GM21576 (cell line): ENCODE data around the gene RHEB.

Experiments used
- ATAC-seq: cut with Tn5 transposase; IDR thresholded peaks from one replicate; pipeline ENCODE4 v1.9.1; 2021; ENCODE audit warnings: mild to moderate bottlenecking, moderate library complexity; ENCODE audit not compliant: unreplicated experiment

Gene RHEB

DNA sequence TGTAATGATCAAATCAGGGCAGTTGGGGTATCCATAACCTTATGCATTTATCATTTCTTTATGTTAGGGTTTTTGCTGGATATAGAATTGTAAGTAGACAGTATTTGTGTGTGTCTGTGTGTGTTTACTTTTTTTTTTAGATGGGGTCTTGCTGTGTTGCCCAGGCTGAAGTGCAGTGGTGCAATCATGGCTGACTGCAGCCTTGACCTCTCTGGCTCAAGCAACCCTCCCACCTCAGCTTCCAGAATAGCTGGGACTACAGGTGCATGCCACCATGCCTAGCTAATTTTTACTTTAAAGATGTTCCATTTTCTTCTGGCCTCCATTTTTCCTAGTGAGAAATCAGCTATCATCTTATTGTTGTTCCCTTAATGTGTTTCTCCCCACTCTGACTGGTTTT lies 10.1 kb upstream of the RHEB start:
- ATAC-seq: no peak

DNA sequence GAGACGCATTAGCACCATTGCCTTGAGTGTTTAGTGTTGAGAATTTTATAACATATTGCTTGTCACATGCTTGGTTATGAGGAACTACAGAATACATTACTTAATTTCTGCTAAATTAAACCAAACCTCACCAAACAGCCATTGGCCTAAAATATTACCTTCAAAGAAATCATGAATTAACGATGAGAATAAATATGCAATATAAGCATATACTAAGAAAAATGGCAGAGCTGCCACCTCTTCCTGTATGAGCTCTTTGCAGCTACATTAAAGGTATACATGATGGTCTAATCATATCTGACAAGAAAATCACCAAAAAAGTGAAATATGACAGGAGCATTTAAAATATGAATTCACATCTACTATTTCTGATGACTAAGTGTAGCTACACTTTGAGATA lies 5.2 kb upstream of the RHEB start:
- no peak for ATAC-seq

DNA sequence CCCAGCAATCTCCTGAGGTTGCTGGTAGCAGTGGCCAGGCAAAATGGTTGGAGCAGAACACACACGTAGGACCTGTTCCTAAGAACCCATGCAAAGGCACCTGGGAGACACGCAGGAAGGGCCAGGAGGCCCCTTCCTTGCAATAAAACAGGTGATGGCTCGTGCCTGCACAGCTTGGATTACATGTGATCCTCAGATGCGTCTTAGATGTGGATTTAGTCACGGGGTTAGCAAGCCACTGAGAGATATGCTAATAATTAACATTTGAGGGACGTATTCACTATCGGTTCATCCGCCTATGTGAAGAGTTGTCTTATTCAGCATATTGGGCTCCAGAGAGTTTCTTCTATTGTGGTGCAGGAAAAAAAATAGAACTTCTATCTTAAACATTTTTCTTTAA lies 4.6 kb upstream of the RHEB start:
- ATAC-seq: no peak

DNA sequence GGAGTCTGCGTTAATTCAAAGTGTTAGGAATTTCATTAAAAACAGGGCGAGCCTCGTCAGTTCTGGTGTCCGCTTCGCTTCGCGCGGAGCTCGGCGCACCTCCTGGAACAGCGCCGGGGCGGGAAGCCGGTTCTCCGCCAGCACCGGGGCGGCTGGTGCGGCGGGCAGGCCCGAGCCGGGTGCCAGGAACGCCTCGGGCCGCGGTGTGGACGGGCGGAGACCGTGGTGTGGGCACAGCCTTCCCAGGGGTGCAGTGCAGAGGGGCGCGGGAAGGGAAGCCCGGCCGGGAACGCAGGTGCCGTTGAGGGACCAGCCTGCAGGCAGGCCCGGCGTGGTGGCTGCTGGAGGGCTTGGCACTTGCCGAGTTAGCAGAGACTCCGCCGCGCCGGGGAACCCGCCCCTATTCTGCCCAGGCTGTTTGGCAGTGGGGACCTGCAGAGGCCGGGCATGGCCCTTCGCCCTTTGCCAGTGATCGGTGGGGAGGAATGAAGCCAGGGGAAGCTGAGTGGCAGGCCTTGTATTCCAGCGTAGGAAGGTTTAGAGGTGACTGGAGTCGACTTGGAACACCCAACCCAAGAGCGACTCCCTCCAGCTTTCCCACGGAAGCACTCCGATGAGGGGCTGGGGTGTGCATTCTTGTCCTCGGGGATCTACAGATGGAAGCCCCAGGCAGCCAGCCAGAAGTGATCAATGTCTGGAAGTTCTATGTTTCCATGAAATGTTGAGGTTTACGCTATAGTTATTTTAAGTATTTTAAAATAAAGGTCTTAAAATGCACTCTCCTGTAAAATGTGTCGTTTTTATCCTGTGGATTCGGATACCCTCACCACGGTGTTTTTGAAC lies 945 bp upstream of the RHEB start:
- peak; percentile 1 for ATAC-seq

DNA sequence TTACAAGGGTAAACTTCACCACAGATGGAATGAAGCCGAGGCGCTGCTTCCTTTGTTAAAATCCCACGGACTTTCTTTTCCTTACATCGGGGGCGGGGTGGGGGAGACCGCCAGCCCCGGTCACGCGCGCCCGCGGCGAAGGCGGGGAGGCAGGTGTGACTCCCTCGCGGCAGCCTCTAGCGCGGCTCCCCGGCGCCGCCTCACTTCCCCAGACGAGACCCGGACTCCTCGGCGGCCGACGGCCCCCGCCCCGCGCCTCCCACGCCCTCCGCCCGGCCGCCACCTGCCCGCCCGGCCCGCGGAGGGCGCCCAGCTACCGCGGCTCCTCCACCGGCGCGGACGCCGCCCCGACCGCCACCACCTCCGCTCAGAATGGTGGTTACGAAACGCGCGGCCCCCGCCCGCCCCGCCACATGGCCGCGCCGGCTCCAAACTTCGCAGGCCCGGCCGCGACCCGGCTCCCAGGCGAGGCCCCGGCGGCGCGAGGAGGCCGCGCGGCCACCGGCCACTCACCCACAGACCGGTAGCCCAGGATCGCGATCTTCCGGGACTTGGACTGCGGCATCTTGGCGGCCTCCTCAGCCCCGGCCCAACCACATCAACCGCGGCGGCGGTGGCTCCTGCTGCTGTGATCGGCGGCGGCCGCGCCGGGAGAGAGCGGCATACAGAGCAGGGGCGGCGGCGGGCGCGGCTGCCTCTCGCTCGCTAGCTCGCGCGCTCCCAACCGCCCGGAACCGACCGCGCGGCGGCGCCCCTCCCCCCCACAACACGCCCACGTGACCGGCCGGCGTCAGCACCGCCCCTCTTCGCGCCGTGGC lies 539 bp downstream of the RHEB start:
- ATAC-seq: peak; percentile 41

DNA sequence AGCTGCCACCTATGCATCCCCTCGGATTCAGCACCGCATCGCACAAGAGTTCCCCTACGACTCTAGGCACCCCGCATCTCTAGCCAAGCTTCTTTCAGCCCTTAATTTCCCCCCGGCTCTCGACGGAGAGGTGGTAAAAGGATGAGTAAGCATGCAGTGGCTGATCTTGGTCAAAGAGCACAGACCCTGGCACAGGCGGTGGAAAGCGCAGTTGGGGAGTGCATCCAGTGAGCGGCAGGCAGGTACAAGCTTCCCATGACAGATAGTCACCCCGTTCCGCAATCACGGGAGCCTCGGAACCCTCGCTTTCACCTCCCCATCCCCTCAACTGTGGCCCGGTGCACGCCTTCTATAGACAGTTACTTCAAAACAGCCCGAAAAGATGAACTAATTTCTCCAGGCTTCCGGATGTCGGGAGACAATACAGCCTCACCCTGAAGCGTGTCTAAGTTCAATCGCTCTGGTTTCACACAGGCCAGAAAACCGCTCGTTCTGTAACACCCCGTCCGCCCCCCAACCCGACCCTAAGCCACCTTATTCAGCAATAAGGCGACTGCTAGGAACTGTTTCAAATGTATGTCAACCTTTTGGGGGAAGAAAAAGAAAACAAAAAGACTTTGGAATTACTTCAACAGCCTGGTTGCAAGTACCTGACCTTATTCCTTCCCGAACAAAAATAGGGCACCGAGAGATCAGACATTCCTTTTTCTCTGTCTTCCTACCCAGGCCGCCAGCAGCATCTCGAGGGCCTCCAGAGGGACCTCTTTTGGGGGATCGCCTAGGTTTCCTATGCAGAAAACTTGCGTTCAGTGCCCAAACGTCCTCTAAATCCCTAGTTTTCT lies 1.4 kb downstream of the RHEB start:
- no peak for ATAC-seq

DNA sequence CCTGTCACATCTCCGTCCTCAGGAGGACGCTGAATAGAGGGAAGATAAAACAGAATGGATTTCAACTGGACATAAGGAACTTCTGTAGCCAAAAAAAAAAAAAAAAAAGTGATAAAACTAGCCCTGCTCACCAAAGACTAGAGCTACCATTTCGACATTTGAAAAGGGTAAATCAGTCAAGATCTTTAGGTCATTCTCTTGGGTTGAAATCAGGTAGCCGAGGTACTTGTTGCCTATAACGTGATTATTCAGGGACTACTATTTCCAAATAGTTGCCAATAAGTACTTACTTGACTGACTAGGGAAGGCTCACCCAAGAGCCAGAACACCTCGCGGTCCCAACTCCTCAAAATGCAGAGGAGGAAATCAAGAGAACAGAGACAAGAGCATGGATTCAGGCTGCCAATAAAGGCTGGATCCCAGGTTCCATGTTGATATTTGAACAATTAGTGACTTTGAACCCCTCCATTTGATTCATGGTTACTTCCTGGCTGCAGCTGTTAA lies 2.0 kb downstream of the RHEB start:
- no peak for ATAC-seq

- ATAC-seq: no peak
Observed at GRCh38 chr7:151515276-151515565, 4.5 kb downstream of the RHEB start.

DNA sequence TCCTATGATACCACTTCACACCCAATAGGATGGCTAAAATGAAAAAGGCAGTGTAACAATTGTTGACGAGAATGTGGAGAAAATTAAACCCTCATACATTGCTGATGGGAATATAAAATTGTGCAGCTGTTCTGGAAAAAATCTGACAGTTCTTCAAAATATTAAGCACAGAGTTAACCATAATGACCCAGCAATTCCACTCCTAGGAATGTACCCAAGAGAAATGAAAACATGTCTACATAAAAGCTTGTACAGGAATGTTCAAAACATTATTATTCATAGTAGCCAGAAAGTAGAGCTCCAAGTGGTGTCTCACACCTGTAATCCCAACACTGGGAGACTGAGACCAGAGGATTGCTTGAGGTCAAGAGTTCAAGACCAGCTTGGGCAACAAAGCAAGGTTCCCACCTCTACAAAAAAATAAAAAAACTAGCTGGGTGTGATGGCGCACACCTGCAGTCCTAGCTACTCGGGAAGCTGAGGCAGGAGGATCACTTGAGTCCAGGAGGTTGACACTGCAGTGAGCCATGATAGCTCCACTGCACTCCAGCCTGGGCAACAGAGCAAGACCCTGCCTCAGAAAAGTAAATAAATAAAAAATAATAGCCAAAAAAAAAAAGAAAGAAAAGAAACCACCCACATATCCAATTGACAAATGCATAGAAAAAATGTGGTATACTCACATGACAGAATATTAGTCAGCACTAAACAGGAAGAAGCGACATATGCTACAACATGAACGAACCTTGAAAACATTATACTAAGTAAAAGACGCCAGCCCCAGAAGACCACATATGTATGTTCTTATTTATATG lies 5.0 kb downstream of the RHEB start:
- no peak for ATAC-seq

GRCh38 chr7:151513133-151513532 lies 6.6 kb downstream of the RHEB start:
- no peak for ATAC-seq

DNA sequence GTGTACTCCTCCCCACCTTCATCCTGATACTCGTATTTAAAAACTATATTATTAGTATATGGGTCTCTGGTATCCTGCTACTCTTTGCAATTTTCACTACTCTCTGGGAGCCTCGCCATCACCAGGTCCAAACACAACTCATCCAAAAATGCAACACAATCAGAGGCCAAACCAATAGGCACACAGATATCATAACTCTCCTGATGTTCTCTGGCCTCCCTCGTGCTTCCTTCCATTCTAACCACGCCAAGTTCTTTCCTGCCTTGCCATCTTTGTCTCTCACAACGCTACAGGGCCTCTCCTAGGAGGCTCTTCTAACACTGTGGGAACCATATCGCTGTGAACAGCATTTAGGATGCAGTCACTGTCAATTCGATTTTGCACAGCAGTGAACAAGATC lies 7.3 kb downstream of the RHEB start:
- ATAC-seq: no peak

DNA sequence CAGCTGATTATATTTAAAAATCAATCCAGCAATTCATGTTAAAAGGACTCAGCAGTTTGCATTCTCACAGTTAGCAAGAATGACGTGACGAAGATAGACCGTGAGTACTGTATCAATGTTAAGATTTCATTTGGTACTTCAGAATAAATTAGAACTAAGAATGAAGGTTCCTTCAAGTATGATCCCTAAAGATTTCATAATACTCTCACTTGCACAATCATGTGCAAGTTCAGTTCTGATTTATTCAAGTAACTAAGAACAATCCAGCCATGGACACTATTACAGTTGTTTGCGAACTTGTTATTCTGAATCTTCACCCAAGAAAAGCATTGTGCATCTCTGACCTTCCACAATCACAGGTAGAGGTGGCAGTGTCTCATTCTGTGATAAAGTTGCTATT lies 7.7 kb downstream of the RHEB start:
- no peak for ATAC-seq

DNA sequence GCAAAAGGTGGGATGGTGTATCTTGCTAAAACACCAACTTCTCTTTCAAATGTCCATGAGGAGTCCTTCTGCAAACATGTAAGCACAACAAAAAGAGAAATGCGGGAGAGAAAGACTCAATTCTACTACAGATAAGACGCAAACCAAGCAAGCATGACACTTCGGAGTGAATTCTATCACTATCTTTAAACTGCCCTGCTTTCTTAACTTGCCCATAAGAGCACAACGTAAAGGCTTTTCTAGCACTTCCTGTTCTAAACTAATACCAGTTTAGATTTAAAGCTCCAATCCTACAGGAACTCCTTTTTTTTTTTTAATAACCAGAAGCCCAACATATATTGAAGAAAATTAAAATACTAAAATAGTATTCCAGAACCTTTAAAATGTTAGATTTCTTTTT lies 8.4 kb downstream of the RHEB start:
- ATAC-seq: no peak

DNA sequence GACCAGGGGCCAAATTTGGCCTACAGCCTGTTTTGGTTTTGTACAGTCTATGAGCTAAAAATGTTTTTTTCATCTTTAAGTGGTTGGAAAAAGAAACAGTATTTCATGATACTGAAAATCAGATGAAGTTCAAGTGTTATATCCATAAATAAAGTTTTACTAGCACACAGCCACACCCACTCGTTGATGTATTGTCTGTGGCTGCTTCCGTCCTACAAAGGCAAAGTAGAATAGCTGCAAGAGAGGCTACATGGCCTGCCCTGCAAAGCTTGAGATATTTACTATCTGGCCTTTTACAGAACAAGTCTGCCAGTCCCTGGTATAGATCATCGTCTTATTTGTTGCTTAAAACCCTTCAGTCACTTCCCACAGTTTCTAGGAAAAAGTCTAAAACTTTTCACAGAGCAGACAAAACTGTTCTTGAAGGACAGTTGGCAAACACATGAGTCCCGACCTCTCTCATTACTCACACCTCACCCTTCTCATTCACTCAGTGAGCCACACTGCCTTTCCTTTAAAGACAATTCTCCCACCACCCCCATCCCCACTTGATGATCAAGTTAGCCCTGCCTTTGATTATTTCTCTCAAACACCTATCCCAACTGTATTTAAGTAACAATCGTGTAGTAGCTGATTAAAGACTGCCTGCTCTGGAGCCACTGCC lies 9.9 kb downstream of the RHEB start:
- no peak for ATAC-seq

GRCh38 chr7:151508991-151509390 lies 10.7 kb downstream of the RHEB start:
- ATAC-seq: no peak

GRCh38 chr7:151507806-151508205 lies 11.9 kb downstream of the RHEB start:
- ATAC-seq: no peak

GRCh38 chr7:151506901-151507382 lies 12.8 kb downstream of the RHEB start:
- no peak for ATAC-seq

DNA sequence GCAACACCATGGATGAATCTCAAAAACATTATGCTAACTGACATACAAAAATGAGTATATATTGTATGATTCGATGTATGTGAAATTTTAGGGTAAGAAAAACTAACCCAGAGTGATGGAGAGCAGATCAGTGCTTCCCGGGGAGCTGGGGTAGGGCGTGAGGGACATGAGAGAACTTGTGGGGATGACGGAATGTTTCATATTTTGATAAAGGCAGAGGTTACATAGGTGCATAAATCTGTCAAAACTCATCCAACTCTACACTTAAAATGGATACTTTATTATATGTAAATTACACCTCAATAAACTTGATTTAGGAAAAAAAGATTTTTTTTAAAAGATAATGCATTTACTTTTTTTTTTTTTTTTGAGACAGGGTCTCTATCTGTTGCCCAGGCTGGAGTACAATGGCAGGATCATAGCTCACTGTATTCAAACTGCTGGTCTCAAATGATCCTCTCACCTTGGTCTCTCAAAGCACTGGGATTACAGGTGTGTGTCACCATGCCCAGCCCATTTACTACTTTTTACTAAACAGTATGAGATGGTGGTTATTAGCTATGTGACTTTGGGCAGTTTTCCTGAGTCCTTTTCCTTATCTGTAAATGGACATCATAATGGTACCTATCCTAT lies 13.7 kb downstream of the RHEB start:
- no peak for ATAC-seq

DNA sequence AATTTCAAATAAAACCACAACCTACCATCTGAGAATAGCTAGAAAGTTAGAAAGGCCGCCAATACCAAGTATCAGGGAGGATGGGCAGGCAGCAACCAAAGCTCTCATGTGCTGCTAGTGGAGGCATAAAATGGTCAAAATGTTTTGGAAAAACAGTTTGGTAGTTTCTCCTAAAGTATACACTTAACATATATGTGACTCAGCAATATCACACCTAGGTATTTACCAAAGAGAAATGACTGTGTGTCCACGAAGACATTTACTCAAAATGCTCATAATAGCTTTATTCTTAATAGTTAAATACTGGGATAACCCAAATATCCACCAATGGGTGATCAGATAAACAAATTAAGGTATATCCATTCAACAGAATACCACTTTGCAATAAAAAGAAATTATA lies 14.3 kb downstream of the RHEB start:
- no peak for ATAC-seq
